Esophagus muscularis mucosa (tissue), 3 donors: ENCODE data around the gene ETV2.
"Not testable (repeated sequence)": the region's sequence is repeated elsewhere in the genome, so short reads cannot be mapped to it uniquely, and the experiment has no call there.

Experiments
- CTCF ChIP-seq, 3 experiments: fragments of 200-600 bp in 2 of 3; fragments of 450-650 bp in 1 of 3; sonication (generic) in 2 of 3; IDR thresholded peaks; one replicate each; pipeline ENCODE4 v1.5.1; 2017 to 2019; ENCODE audit warnings: antibody characterized with exemption in 3 of 3, mild to moderate bottlenecking in 2 of 3, moderate library complexity in 1 of 3
- POLR2AphosphoS5 ChIP-seq, 2 donors: sonication (generic); formaldehyde crosslinking; IDR thresholded peaks; one replicate each; pipeline ENCODE4 v1.6.1; 2017; ENCODE audit warnings: antibody characterized with exemption in 2 of 2

- not testable (repeated sequence) for TF ChIP-seq CTCF, POLR2AphosphoS5 (IDR thresholded peaks at IDR 0.05)
Observed at GRCh38 chr19:35604436-35604835, 37.1 kb upstream of the ETV2 start.
